GM12878 (cell line): ENCODE results near the gene ATIC. TPM values are rescaled to one million over a fixed set of nuclear protein-coding genes. Genes with fewer than 3 reads are reported as not detected.

Experiments
- ATAC-seq: fragments of 200-7000 bp; cut with Tn5 transposase; 3 replicates; pipeline ENCODE4 v1.9.1; 2020; ENCODE audit warnings: mild to moderate bottlenecking, moderate library complexity
- BruUV-seq: library from RNA; stranded (reverse); fragments of 400-500 nt; replicated peaks from 2 replicates; lab custom pipeline; 2021; lab: Mats Ljungman, UMichigan
- CTCF ChIA-PET: fragments of 300-600 bp; sonication (Branson Sonifier 250); formaldehyde crosslinking; extraction: SDS; loops from one replicate; lab custom pipeline; 2021; ENCODE audit warnings: inconsistent platforms; lab: Yijun Ruan, JAX
- POLR2A ChIA-PET: fragments of 350-600 bp; formaldehyde crosslinking; extraction: SDS; loops from one replicate; lab custom pipeline; 2021; ENCODE audit warnings: inconsistent platforms; lab: Charles Lee
- RAD21 ChIA-PET: fragments of 300-600 bp; sonication (Branson Sonifier 250); formaldehyde crosslinking; loops from one replicate; lab custom pipeline; 2023; ENCODE audit warnings: antibody characterized with exemption; ENCODE audit not compliant: unreplicated experiment; lab: Charles Lee
- SMC1A ChIA-PET: fragments of 300-600 bp; sonication (Branson Sonifier 250); formaldehyde crosslinking; loops from one replicate; lab custom pipeline; 2023; ENCODE audit not compliant: unreplicated experiment, uncharacterized antibody; lab: Charles Lee
- DNase-seq: peaks from one replicate; pipeline ENCODE4 v3.0.0-alpha.2; 2011; ENCODE audit warnings: low read depth, low spot score
- FAIRE-seq: peaks from 3 replicates; lab custom pipeline; 2011; peaks lifted over from hg19 to GRCh38; lab: Jason Lieb, UNC
- H2AFZ ChIP-seq: 2 replicates; pipeline ENCODE4 v1.6.0; 2011; ENCODE audit warnings: low read depth, low read length, control low read depth; ENCODE audit not compliant: control insufficient read depth
- H3K27ac ChIP-seq: 2 replicates; pipeline ENCODE4 v1.5.1; 2011; ENCODE audit warnings: control low read depth; ENCODE audit not compliant: control insufficient read depth, insufficient read depth
- H3K27me3 ChIP-seq, 2 experiments: replicated peaks in 1 of 2; 2 replicates each; pipeline versions ENCODE4 v1.6.0 to v1.6.1; 2011; ENCODE audit warnings: low read length in 1 of 2; ENCODE audit not compliant: control insufficient read depth in 2 of 2, insufficient read depth in 2 of 2
- H3K36me3 ChIP-seq, 2 experiments: 2 replicates each; pipeline ENCODE4 v1.5.1; 2011; ENCODE audit warnings: low read length in 1 of 2; ENCODE audit not compliant: control insufficient read depth in 2 of 2, insufficient read depth in 2 of 2
- H3K4me1 ChIP-seq: 2 replicates; pipeline ENCODE4 v1.6.1; 2011; ENCODE audit warnings: mild to moderate bottlenecking, low read length, moderate library complexity, mixed read lengths; ENCODE audit not compliant: control insufficient read depth, insufficient read depth
- H3K4me2 ChIP-seq: 2 replicates; pipeline ENCODE4 v1.6.0; 2011; ENCODE audit warnings: control low read depth; ENCODE audit not compliant: control insufficient read depth, insufficient read depth
- H3K4me3 ChIP-seq: fragments of 200-600 bp; sonication (generic); 2 replicates; pipeline ENCODE4 v1.5.1; 2016
- H3K79me2 ChIP-seq: 2 replicates; pipeline ENCODE4 v1.6.0; 2011; ENCODE audit warnings: low read length; ENCODE audit not compliant: control insufficient read depth, insufficient read depth
- H3K9ac ChIP-seq: 2 replicates; pipeline ENCODE4 v1.8.0; 2011; ENCODE audit warnings: low read length, control low read depth, mixed read lengths; ENCODE audit not compliant: control insufficient read depth, insufficient read depth
- H3K9me3 ChIP-seq: replicated peaks from 3 replicates; pipeline ENCODE4 v1.5.1; 2011; ENCODE audit warnings: mild to moderate bottlenecking, low read length; ENCODE audit not compliant: control insufficient read depth, insufficient read depth
- H4K20me1 ChIP-seq: 2 replicates; pipeline ENCODE4 v1.6.0; 2011; ENCODE audit not compliant: control insufficient read depth, insufficient read depth
- ATF7 ChIP-seq: fragments of 450-650 bp; IDR thresholded peaks from 2 replicates; pipeline ENCODE4 v1.6.1; 2016; ENCODE audit warnings: low read depth, mild to moderate bottlenecking
- BHLHE40 ChIP-seq, 2 experiments: fragments of 450-650 bp in 1 of 2; IDR thresholded peaks; 2 replicates each; pipeline ENCODE4 v1.6.1; 2011 to 2017; ENCODE audit warnings: low read depth in 2 of 2, borderline replicate concordance in 1 of 2, improper control_type of control experiment in 1 of 2, low read length in 1 of 2, mild to moderate bottlenecking in 1 of 2
- BRCA1 ChIP-seq: IDR thresholded peaks from 2 replicates; pipeline ENCODE4 v1.6.1; 2011; ENCODE audit warnings: low read depth, low read length, improper control_type of control experiment
- CEBPB ChIP-seq, 2 experiments: fragments of 150-350 bp in 1 of 2; IDR thresholded peaks; 2 replicates each; pipeline ENCODE4 v1.6.1; 2012 to 2014; ENCODE audit warnings: low read depth in 2 of 2, low read length in 2 of 2, borderline replicate concordance in 1 of 2, inconsistent platforms in 1 of 2
- CREM ChIP-seq: IDR thresholded peaks from 2 replicates; pipeline ENCODE4 v1.6.1; 2014; ENCODE audit warnings: antibody characterized with exemption, low read depth
- FOS ChIP-seq: IDR thresholded peaks from 3 replicates; pipeline ENCODE4 v1.6.1; 2011; ENCODE audit warnings: borderline replicate concordance; ENCODE audit not compliant: insufficient read length; ENCODE audit errors: extremely low read depth
- IKZF2 ChIP-seq, 2 experiments: fragments of 450-650 bp; IDR thresholded peaks; 2 replicates each; pipeline ENCODE4 v1.6.1; 2017; ENCODE audit warnings: mild to moderate bottlenecking in 2 of 2, moderate library complexity in 2 of 2
- MTA2 ChIP-seq: fragments of 450-650 bp; IDR thresholded peaks from 2 replicates; pipeline ENCODE4 v1.6.1; 2016; ENCODE audit warnings: low read depth, mild to moderate bottlenecking, moderate library complexity
- PAX5 ChIP-seq: IDR thresholded peaks from 2 replicates; pipeline ENCODE4 v1.6.1; 2011; ENCODE audit warnings: low read depth, low read length, borderline replicate concordance
- RELB ChIP-seq: fragments of 450-650 bp; IDR thresholded peaks from 2 replicates; pipeline ENCODE4 v1.6.1; 2017; ENCODE audit warnings: low read depth, mild to moderate bottlenecking, moderate library complexity
- ZNF687 ChIP-seq: fragments of 450-650 bp; IDR thresholded peaks from 2 replicates; pipeline ENCODE4 v1.6.1; 2017; ENCODE audit warnings: mild to moderate bottlenecking, moderate library complexity
- WGBS: methylation state at CpG from one replicate; pipeline ENCODE4 v1.1.6; 2016; ENCODE audit warnings: low lambda C conversion rate; ENCODE audit not compliant: insufficient replicate concordance, insufficient coverage; ENCODE audit errors: missing lambda C conversion rate; 5-methylcytosine and 5-hydroxymethylcytosine counted together
- in situ Hi-C: fragments of 300-500 bp; cut with MboI; formaldehyde crosslinking; loops from 9 replicates; pipeline ENCODE4 v1.14.3; 2018; ENCODE audit warnings: mixed read lengths
- intact Hi-C: fragments of 100-400 bp; cut with micrococcal nuclease; formaldehyde crosslinking; loops from one replicate; pipeline ENCODE4 v1.14.2; 2022; ENCODE audit not compliant: unreplicated experiment
- polyA plus RNA-seq, 11 experiments: library from polyadenylated mRNA; depleted of rRNA in 4 of 11; unstranded in 6 of 11; stranded (reverse) in 5 of 11; fragments of >200 nt; fragmentation: Nextera tagmentation in 4 of 11; fragmentation: Illumina TruSeq in 1 of 11; extraction: Ambion mirVana in 4 of 11; extraction: Trizol in 1 of 11; gene quantifications; 1 replicate in 1 of 11; 2 replicates in 10 of 11; pipeline versions ENCODE4 v1.2.1 to v1.2.3, GENCODE V29; 2011 to 2016; ENCODE audit warnings: inconsistent platforms in 2 of 11, missing spikeins in 2 of 11, low read depth in 1 of 11
- total RNA-seq, 4 experiments: library from RNA; depleted of rRNA in 3 of 4; stranded (reverse); fragments of >200 nt in 3 of 4; fragmentation: Illumina TruSeq in 1 of 4; extraction: Trizol in 1 of 4; gene quantifications; 2 replicates each; pipeline versions ENCODE4 v1.2.1 to v1.2.3, GENCODE V29; 2013 to 2021

The ATIC gene
- total and polyA plus RNA-seq, 10 of the 15 experiments (the other 5 are each of a cell fraction or from before 2014, with no cell fraction given) = 45.1 to 518 (median 306) TPM

- intact Hi-C loops = no loop called here
- CTCF ChIA-PET = interaction anchor here (0.9 to 1.6 kb wide), 4 partner anchors 8 to 566 kb away, joined by 3 to 4 read pairs (median 3); no protein-coding TSS in a partner anchor
- BruUV-seq = no TSS peak
- WGBS = 82% methylated on average over 4 of the region's 4 CpGs
- no peaks in the 10 kb centered on the region for H3K79me2 ChIP-seq
- in situ Hi-C loops = no loop called here
- SMC1A ChIA-PET = interaction anchor here (1.3 to 1.8 kb wide), 3 partner anchors 27 to 548 kb away, joined by 3 to 5 read pairs (median 5); no protein-coding TSS in a partner anchor
- FAIRE-seq (peak; percentile 62), ATAC-seq (peak; percentile 88), DNase-seq (peak; percentile 39)
- POLR2A ChIA-PET = interaction anchor here (1.3 kb wide), 1 partner anchor 43 kb away, joined by 3 read pairs; no protein-coding TSS in a partner anchor
- no peaks in the 10 kb centered on the region for H4K20me1 ChIP-seq
- H3K4me2 ChIP-seq = no peak overlapping the region
- no peak overlapping the region for H3K27ac ChIP-seq
- no peaks in the 10 kb centered on the region for H3K9me3 ChIP-seq
- H3K4me3 ChIP-seq = no peak overlapping the region
- no peak overlapping the region for H3K9ac ChIP-seq
- peak overlapping the region; percentile 10 for H2AFZ ChIP-seq
- RAD21 ChIA-PET = interaction anchor here (1.1 kb wide), 1 partner anchor 553 kb away, joined by 3 read pairs; no protein-coding TSS in a partner anchor
- H3K4me1 ChIP-seq = 0 out of 2 replicates have a peak, but pooled peaks cover 3% of the 10 kb centered on the region
- H3K36me3 ChIP-seq = peaks cover 0 to 7% of the 10 kb centered on the region in 2 experiments; a peak in 3 of 4 replicates
- H3K27me3 ChIP-seq = no peaks in the 10 kb centered on the region
- 0 out of 2 replicates have a peak, but pooled peaks have one; percentile 17 for TF ChIP-seq ZNF687
- TF ChIP-seq CREM = 0 out of 2 replicates have a peak, but pooled peaks have one; percentile 17
- 0 out of 2 replicates have a peak, but pooled peaks have one; percentile 14 for TF ChIP-seq PAX5
- TF ChIP-seq CEBPB (IDR thresholded peaks at IDR 0.05; ENCODE audit: borderline replicate concordance in 1 of 2, low read depth in 2 of 2, low read length in 2 of 2) = no peak
- peak; percentile 51; the same call in 1 of the 2 replicates for TF ChIP-seq ATF7
- peak; percentile 55 for TF ChIP-seq RELB
- TF ChIP-seq IKZF2 (IDR thresholded peaks at IDR 0.05) = peak; percentile 49 to 54; a peak in 2 of 4 replicates
- peak; percentile 71; the same call in 1 of the 2 replicates for TF ChIP-seq MTA2
- TF ChIP-seq BHLHE40 (IDR thresholded peaks at IDR 0.05; ENCODE audit: borderline replicate concordance in 1 of 2, low read depth in 2 of 2, low read length in 1 of 2) = peak in 1 of 2 experiments; percentile 57; a peak in 1 of 4 replicates
- no peak for TF ChIP-seq FOS
- no peak for TF ChIP-seq BRCA1
Measured at GRCh38 chr2:215365184-215365658, 53.4 kb downstream of the ATIC start.
